ENCODE results near the gene ASH1L.

Gene ASH1L

GRCh38 chr1:155485945-155486344 lies 76.7 kb downstream of the ASH1L start:
- Histone ChIP-seq H3K4me3 (no peak overlapping the region), H3K36me3 (peaks cover 12 to 15% (median 14%) of the 10 kb centered on the region in 3 donors), H3K9me3 (no peaks in the 10 kb centered on the region), H3K27me3 (no peaks in the 10 kb centered on the region), H3K4me1 (no peaks in the 10 kb centered on the region), H3K27ac (no peak overlapping the region)
- no peak for TF ChIP-seq CTCF (IDR thresholded peaks at IDR 0.05)
- intact Hi-C loops (cut with DNase I; ENCODE audit: low total_unique reads): no loop called here
- DNase-seq: no peak

GRCh38 chr1:155485222-155485621 lies 77.4 kb downstream of the ASH1L start:
- H3K27ac ChIP-seq: no peak overlapping the region
- H3K36me3 ChIP-seq: peaks cover 14 to 21% (median 20%) of the 10 kb centered on the region in 3 donors
- no peak overlapping the region for H3K4me3 ChIP-seq
- H3K4me1 ChIP-seq: no peaks in the 10 kb centered on the region
- no peaks in the 10 kb centered on the region for H3K27me3 ChIP-seq
- no peaks in the 10 kb centered on the region for H3K9me3 ChIP-seq
- no peak for DNase-seq
- intact Hi-C loops (cut with DNase I; ENCODE audit: low total_unique reads): no loop called here
- TF ChIP-seq CTCF (IDR thresholded peaks at IDR 0.05): no peak

- TF ChIP-seq CTCF (IDR thresholded peaks at IDR 0.05): no peak
- no peaks in the 10 kb centered on the region for H3K4me1 ChIP-seq
- DNase-seq: no peak
- H3K4me3 ChIP-seq: no peak overlapping the region
- no peaks in the 10 kb centered on the region for H3K9me3 ChIP-seq
- peaks cover 14 to 31% (median 24%) of the 10 kb centered on the region in 3 donors for H3K36me3 ChIP-seq
- no peak overlapping the region for H3K27ac ChIP-seq
- H3K27me3 ChIP-seq: no peaks in the 10 kb centered on the region
- intact Hi-C loops (cut with DNase I; ENCODE audit: low total_unique reads): no loop called here
Observed at GRCh38 chr1:155481741-155482241, 80.8 kb downstream of the ASH1L start.

- no peak for TF ChIP-seq CTCF (IDR thresholded peaks at IDR 0.05)
- Histone ChIP-seq H3K4me1 (peaks cover 0 to 4% (median 1%) of the 10 kb centered on the region in 4 donors), H3K27me3 (no peaks in the 10 kb centered on the region), H3K4me3 (no peak overlapping the region), H3K27ac (no peak overlapping the region), H3K9me3 (no peaks in the 10 kb centered on the region), H3K36me3 (peaks cover 14 to 30% (median 24%) of the 10 kb centered on the region in 3 donors)
- no peak for DNase-seq
- intact Hi-C loops (cut with DNase I; ENCODE audit: low total_unique reads): no loop called here
Observed at GRCh38 chr1:155479205-155479604, 83.4 kb downstream of the ASH1L start.

- Histone ChIP-seq H3K27me3 (no peaks in the 10 kb centered on the region), H3K9me3 (no peaks in the 10 kb centered on the region), H3K4me3 (no peak overlapping the region), H3K4me1 (peaks cover 0 to 11% (median 5%) of the 10 kb centered on the region in 4 donors), H3K27ac (no peak overlapping the region), H3K36me3 (peaks cover 14 to 30% (median 24%) of the 10 kb centered on the region in 3 donors)
- no peak for TF ChIP-seq CTCF (IDR thresholded peaks at IDR 0.05)
- no peak for DNase-seq
- intact Hi-C loops (cut with DNase I; ENCODE audit: low total_unique reads): no loop called here
Observed at GRCh38 chr1:155478270-155478852, 84.2 kb downstream of the ASH1L start.

All from tibial artery (tissue), 4 donors.